Adrenal gland (tissue), 12 donors: ENCODE data around the gene ENTHD1. TPM values are rescaled to one million over a fixed set of nuclear protein-coding genes. Genes with fewer than 3 reads are reported as not detected.

Source experiments
- DNase-seq, 7 donors: peaks; one replicate each; pipeline ENCODE4 v3.0.0-alpha.2; 2019 to 2020
- H3K27ac ChIP-seq, 5 donors: fragments of 200-600 bp; sonication (generic) in 4 of 5; 1 replicate in 3 of 5; 2 replicates in 2 of 5; pipeline versions ENCODE4 v1.5.1 to v1.8.0; 2016 to 2020; ENCODE audit warnings: mild to moderate bottlenecking in 1 of 5
- H3K27me3 ChIP-seq: fragments of 200-600 bp; 2 replicates; pipeline ENCODE4 v1.8.0; 2021
- H3K36me3 ChIP-seq, 2 donors: fragments of 200-600 bp; replicated peaks in 1 of 2; 1 replicate in 1 of 2; 2 replicates in 1 of 2; pipeline versions ENCODE4 v1.5.1 to v1.8.0; 2018 to 2022
- H3K4me1 ChIP-seq, 2 donors: fragments of 200-600 bp; replicated peaks in 1 of 2; 1 replicate in 1 of 2; 2 replicates in 1 of 2; pipeline versions ENCODE4 v1.5.1 to v1.8.0; 2018 to 2021
- H3K4me3 ChIP-seq, 4 donors: fragments of 200-600 bp; sonication (generic) in 3 of 4; one replicate each; pipeline ENCODE4 v1.5.1; 2016 to 2018
- H3K9me3 ChIP-seq, 3 donors: fragments of 200-600 bp; sonication (generic) in 1 of 3; replicated peaks in 1 of 3; 1 replicate in 2 of 3; 2 replicates in 1 of 3; pipeline versions ENCODE4 v1.5.1 to v1.8.0; 2016 to 2021
- CTCF ChIP-seq, 6 experiments: fragments of 450-650 bp in 4 of 6; fragments of 200-600 bp in 2 of 6; sonication (generic) in 1 of 6; IDR thresholded peaks; 1 replicate in 5 of 6; 2 replicates in 1 of 6; pipeline versions ENCODE4 v1.5.1 to v1.8.0; 2016 to 2021; ENCODE audit warnings: antibody characterized with exemption in 6 of 6, mild to moderate bottlenecking in 2 of 6, moderate library complexity in 1 of 6
- POLR2A ChIP-seq, 2 donors: fragments of 450-650 bp; IDR thresholded peaks; one replicate each; pipeline ENCODE4 v1.6.1; 2017; ENCODE audit warnings: antibody characterized with exemption in 2 of 2, mild to moderate bottlenecking in 2 of 2, moderate library complexity in 1 of 2
- WGBS, 4 donors: extraction: QIAGEN DNeasy Blood & Tissue Kit in 2 of 4; methylation state at CpG; one replicate each; pipeline versions ENCODE4 v1.1.5 to v1.1.7; 2013 to 2017; 5-methylcytosine and 5-hydroxymethylcytosine counted together
- intact Hi-C, 2 donors: fragments of 100-400 bp; cut with DNase I; formaldehyde crosslinking; loops; one replicate each; pipeline versions ENCODE4 v1.14.1 to v1.15.0; 2022 to 2023
- polyA plus RNA-seq, 3 donors: library from polyadenylated mRNA; stranded (reverse); fragments of 200-250 nt in 2 of 3; fragments of 350-450 nt in 1 of 3; fragmentation: Illumina TruSeq in 1 of 3; extraction: RNeasy Lipid Tissue Mini Kit (QIAGEN cat#74804) in 1 of 3; gene quantifications; one replicate each; pipeline ENCODE4 v1.2.3, GENCODE V29; 2013 to 2014
- total RNA-seq, 9 donors: library from RNA; depleted of rRNA in 4 of 9; stranded (reverse); fragments of >200 nt in 4 of 9; fragments of 120-200 nt in 1 of 9; fragmentation: NEBNext Ultra II Directional in 1 of 9; extraction: Animal tissue kit (Norgen Biotek cat#: 25700) in 1 of 9; gene quantifications; one replicate each; pipeline versions ENCODE4 v1.1.0 to v1.2.4, GENCODE V29; 2013 to 2023
- donor health status: healthy with polysubstance abuse.
- donor health status: Bipolar disorder and iron deficiency.
- donor health status: DM: yes; HTN: yes; CAD: no.
- donor health status: DM: no; HTN: no; CAD: no.
- donor health status: DM: no; HTN: no; CAD: no.
- donor health status: DM: yes; HTN: yes; CAD: no.

ENTHD1 gene
- total and polyA plus RNA-seq, 12 donors = 0.07 TPM; not detected in 11

- intact Hi-C loops = no loop called here
- WGBS, 4 donors = 73 to 81% (median 76%) methylated on average over 9 of the region's 9 CpGs
- TF ChIP-seq POLR2A (IDR thresholded peaks at IDR 0.05) = no peak
These were observed 47.3 kb upstream of the ENTHD1 start for GRCh38 chr22:39940757-39941305.

GRCh38 chr22:39939830-39940229 is 46.3 kb upstream of the ENTHD1 start:
- H3K4me1 ChIP-seq = no peaks in the 10 kb centered on the region
- WGBS, 4 donors = 90 to 97% (median 96%) methylated on average over 3 of the region's 3 CpGs
- intact Hi-C loops = no loop called here

More at GRCh38 chr22:39940757-39941305, 47.3 kb upstream of the ENTHD1 start:
- DNase-seq = no peak
- no peaks in the 10 kb centered on the region for H3K9me3 ChIP-seq
- no peaks in the 10 kb centered on the region for H3K36me3 ChIP-seq
- H3K27me3 ChIP-seq = peaks cover 12% of the 10 kb centered on the region
- no peak overlapping the region for H3K27ac ChIP-seq
- no peaks in the 10 kb centered on the region for H3K4me1 ChIP-seq
- no peak overlapping the region for H3K4me3 ChIP-seq

GRCh38 chr22:39938509-39939111 is 45.0 kb upstream of the ENTHD1 start:
- WGBS, 4 donors = 52 to 71% (median 70%) methylated on average over 13 to 14 of the region's 14 CpGs
- H3K36me3 ChIP-seq = no peaks in the 10 kb centered on the region
- intact Hi-C loops = no loop called here
- no peaks in the 10 kb centered on the region for H3K4me1 ChIP-seq
- H3K27me3 ChIP-seq = peaks cover 12% of the 10 kb centered on the region
- H3K4me3 ChIP-seq = no peak overlapping the region
- no peak overlapping the region for H3K27ac ChIP-seq
- H3K9me3 ChIP-seq = no peaks in the 10 kb centered on the region
- TF ChIP-seq POLR2A (IDR thresholded peaks at IDR 0.05) (no peak), CTCF (IDR thresholded peaks at IDR 0.05) (no peak)
- DNase-seq = no peak

More at GRCh38 chr22:39939830-39940229, 46.3 kb upstream of the ENTHD1 start:
- no peak overlapping the region for H3K4me3 ChIP-seq
- H3K9me3 ChIP-seq = no peaks in the 10 kb centered on the region
- no peak for TF ChIP-seq POLR2A (IDR thresholded peaks at IDR 0.05)
- no peak for TF ChIP-seq CTCF (IDR thresholded peaks at IDR 0.05)
- H3K36me3 ChIP-seq = no peaks in the 10 kb centered on the region
- H3K27ac ChIP-seq = no peak overlapping the region
- H3K27me3 ChIP-seq = peaks cover 12% of the 10 kb centered on the region
- no peak for DNase-seq

GRCh38 chr22:39937906-39938305 is 44.3 kb upstream of the ENTHD1 start:
- Histone ChIP-seq H3K4me1 (no peaks in the 10 kb centered on the region), H3K9me3 (no peaks in the 10 kb centered on the region), H3K36me3 (no peaks in the 10 kb centered on the region), H3K27ac (no peak overlapping the region), H3K27me3 (peaks cover 12% of the 10 kb centered on the region), H3K4me3 (no peak overlapping the region)
- TF ChIP-seq POLR2A (IDR thresholded peaks at IDR 0.05) (no peak), CTCF (IDR thresholded peaks at IDR 0.05) (no peak)
- 80 to 87% (median 82%) methylated on average over 3 of the region's 3 CpGs for WGBS, 4 donors
- intact Hi-C loops = no loop called here
- no peak for DNase-seq
